Measurements from ENCODE around the gene TAGLN.
A peak's percentile ranks its signal among the peaks of the same experiment; 100 is the strongest.

The TAGLN gene

DNA sequence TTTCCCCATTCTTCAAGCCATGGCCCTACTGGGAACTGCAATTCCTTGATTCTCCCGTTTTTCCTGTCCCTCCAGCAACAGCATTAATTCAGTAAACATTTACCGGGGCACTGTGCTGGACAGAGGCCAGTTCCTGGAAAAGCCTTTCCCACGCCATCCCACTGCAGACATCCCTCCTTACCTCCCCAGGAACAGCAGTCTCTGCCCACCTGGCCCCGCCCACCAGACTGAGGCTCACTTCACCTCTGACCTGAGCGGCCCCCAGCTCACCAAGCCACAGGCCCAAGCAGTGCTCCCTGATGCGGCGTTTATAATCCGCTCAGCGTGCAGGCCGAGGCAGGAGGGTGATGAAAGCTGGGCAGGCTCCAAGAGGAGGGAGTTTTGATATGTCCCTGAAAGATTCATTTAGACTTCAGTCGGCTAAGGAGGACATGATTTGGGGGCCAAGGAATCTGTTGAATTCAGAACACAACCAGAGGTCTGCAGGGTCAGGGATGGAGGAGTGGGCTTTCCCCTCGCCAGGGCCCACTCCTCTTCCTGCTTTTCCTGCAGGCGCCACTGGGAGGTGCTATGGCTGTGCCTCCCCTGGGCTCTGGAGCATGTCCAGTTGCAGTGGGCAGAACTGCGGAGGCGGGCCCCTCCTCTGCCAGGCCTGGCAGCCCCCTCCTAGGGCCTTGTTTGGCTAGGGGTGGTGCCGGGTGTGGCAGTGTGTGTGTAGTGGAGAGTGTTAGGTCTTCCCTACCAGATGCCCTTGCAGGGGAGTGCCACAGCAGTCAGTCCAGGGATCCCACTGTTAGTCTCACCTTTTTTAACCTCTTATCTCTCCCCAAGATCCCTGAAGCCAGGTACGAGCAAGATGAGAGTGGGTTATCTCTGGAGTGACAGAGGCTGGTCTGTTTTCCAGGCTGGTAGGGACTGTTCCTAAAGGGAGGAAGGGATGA is 1.4 kb upstream of the TAGLN start:
- no peak for TF ChIP-seq EZH2 (IDR thresholded peaks at IDR 0.05; ENCODE audit: borderline replicate concordance, low read depth, low read length, severe bottlenecking)
- TF ChIP-seq, protein P1, sequence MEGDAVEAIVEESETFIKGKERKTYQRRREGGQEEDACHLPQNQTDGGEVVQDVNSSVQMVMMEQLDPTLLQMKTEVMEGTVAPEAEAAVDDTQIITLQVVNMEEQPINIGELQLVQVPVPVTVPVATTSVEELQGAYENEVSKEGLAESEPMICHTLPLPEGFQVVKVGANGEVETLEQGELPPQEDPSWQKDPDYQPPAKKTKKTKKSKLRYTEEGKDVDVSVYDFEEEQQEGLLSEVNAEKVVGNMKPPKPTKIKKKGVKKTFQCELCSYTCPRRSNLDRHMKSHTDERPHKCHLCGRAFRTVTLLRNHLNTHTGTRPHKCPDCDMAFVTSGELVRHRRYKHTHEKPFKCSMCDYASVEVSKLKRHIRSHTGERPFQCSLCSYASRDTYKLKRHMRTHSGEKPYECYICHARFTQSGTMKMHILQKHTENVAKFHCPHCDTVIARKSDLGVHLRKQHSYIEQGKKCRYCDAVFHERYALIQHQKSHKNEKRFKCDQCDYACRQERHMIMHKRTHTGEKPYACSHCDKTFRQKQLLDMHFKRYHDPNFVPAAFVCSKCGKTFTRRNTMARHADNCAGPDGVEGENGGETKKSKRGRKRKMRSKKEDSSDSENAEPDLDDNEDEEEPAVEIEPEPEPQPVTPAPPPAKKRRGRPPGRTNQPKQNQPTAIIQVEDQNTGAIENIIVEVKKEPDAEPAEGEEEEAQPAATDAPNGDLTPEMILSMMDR (IDR thresholded peaks at IDR 0.05; ENCODE audit: borderline replicate concordance, extremely low read depth, low read length, poor library complexity, severe bottlenecking): peak; percentile 54
- ATAC-seq (ENCODE audit: insufficient read depth, low read depth) (no peak), DNase-seq (no peak)
- Histone ChIP-seq H3K4me1 (ENCODE audit: insufficient read depth, low read length) (no peaks in the 10 kb centered on the region), H3K27me3 (ENCODE audit: insufficient read depth, low read length, poor library complexity) (no peaks in the 10 kb centered on the region), H3K79me2 (ENCODE audit: insufficient read depth, low read length) (no peaks in the 10 kb centered on the region), H3K9me3 (ENCODE audit: insufficient read depth, low read length, severe bottlenecking) (no peaks in the 10 kb centered on the region), H2AFZ (ENCODE audit: low read depth, low read length) (no peak overlapping the region), H3K36me3 (ENCODE audit: insufficient read depth, low read length) (0 out of 2 replicates have a peak, but pooled peaks cover 3% of the 10 kb centered on the region), H3K27ac (ENCODE audit: low read length) (no peak overlapping the region), H4K20me1 (ENCODE audit: insufficient read depth, low read length) (no peaks in the 10 kb centered on the region), H3K4me2 (ENCODE audit: insufficient read depth, low read length) (no peak overlapping the region), H3K4me3 (ENCODE audit: low read depth in 1 of 2, low read length in 2 of 2) (no peak overlapping the region), H3K9ac (ENCODE audit: low read depth, low read length) (no peak overlapping the region)

DNA sequence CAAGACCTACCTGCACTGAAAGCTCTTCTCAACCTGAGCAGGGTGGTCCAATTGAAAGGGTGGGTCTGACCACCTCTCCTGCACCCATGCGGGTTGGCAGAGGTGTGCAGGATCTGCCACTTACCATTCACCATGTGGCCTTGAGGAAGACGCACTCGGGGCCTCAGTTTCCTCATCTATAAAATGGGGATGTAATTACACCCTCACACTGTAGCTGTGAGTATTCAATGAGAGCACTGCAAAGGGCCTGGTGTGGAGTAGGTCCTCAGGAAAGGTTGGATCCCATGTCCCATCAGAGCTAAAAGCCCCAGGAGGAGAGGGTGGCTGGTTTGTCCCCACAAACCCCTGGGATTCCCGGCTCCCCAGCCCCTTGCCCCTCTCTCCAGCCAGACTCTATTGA is 557 bp upstream of the TAGLN start:
- Histone ChIP-seq H3K4me2 (ENCODE audit: insufficient read depth, low read length) (no peak overlapping the region), H3K4me1 (ENCODE audit: insufficient read depth, low read length) (no peaks in the 10 kb centered on the region), H3K9ac (ENCODE audit: low read depth, low read length) (no peak overlapping the region), H3K36me3 (ENCODE audit: insufficient read depth, low read length) (no peaks in the 10 kb centered on the region), H3K9me3 (ENCODE audit: insufficient read depth, low read length, severe bottlenecking) (no peaks in the 10 kb centered on the region), H2AFZ (ENCODE audit: low read depth, low read length) (no peak overlapping the region), H3K27ac (ENCODE audit: low read length) (no peak overlapping the region), H3K4me3 (ENCODE audit: low read depth in 1 of 2, low read length in 2 of 2) (no peak overlapping the region), H3K79me2 (ENCODE audit: insufficient read depth, low read length) (no peaks in the 10 kb centered on the region), H4K20me1 (ENCODE audit: insufficient read depth, low read length) (no peaks in the 10 kb centered on the region), H3K27me3 (ENCODE audit: insufficient read depth, low read length, poor library complexity) (no peaks in the 10 kb centered on the region)
- no peak for TF ChIP-seq EZH2 (IDR thresholded peaks at IDR 0.05; ENCODE audit: borderline replicate concordance, low read depth, low read length, severe bottlenecking)
- no peak for ATAC-seq (ENCODE audit: insufficient read depth, low read depth)
- DNase-seq: no peak

DNA sequence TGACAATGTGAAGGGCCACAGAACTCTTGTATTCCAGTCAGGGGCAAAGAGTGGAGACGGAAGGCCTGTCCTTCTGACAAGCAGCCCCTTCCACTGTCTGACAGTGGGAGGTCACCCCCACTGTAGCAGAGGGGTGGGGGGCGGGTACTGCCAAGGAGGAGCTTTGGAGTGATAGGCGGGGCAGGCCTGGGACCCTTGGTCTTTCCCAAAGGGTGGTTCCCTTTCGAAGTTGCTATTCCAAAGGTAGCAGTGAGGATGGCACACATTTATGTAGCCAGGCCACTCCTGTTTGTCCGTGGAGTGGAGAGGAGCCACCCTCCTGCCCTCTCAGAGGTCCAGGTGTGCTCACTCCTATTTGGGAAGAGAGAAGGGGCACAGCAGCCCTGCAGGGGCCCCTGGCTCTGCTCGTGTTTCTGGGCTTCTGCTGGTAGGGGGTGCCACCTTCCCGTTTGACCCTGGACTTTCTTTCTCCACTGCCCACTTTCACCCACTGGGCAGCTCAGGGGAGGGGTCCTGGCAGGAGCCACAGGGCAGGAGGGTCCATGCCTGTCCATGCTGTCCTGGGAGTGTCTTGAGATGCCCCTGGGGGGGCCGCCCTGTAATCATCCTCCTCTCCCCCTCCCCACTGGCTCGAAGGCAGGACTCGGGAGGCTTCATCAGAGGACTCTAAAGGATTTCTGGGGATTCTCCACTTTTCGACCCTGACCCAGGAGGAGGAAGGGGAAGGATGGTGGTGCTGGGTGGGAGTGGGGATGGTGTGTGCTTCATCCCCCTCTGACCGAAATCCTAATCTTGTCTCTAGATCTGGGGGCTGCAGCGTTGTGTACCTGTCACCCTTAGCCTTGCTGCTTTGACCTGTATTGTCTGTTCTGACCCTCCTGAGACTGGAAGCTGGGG is 994 bp downstream of the TAGLN start:
- ATAC-seq (ENCODE audit: insufficient read depth, low read depth) (no peak), DNase-seq (no peak)
- H2AFZ ChIP-seq (ENCODE audit: low read depth, low read length): no peak overlapping the region
- H4K20me1 ChIP-seq (ENCODE audit: insufficient read depth, low read length): no peaks in the 10 kb centered on the region
- H3K27me3 ChIP-seq (ENCODE audit: insufficient read depth, low read length, poor library complexity): no peaks in the 10 kb centered on the region
- H3K4me3 ChIP-seq (ENCODE audit: low read depth in 1 of 2, low read length in 2 of 2): no peak overlapping the region
- no peak overlapping the region for H3K4me2 ChIP-seq (ENCODE audit: insufficient read depth, low read length)
- no peaks in the 10 kb centered on the region for H3K79me2 ChIP-seq (ENCODE audit: insufficient read depth, low read length)
- peaks cover 5% of the 10 kb centered on the region for H3K36me3 ChIP-seq (ENCODE audit: insufficient read depth, low read length)
- TF ChIP-seq EZH2 (IDR thresholded peaks at IDR 0.05; ENCODE audit: borderline replicate concordance, low read depth, low read length, severe bottlenecking): no peak
- TF ChIP-seq, protein P1 (IDR thresholded peaks at IDR 0.05; ENCODE audit: borderline replicate concordance, extremely low read depth, low read length, poor library complexity, severe bottlenecking): no peak
- no peak overlapping the region for H3K9ac ChIP-seq (ENCODE audit: low read depth, low read length)
- H3K9me3 ChIP-seq (ENCODE audit: insufficient read depth, low read length, severe bottlenecking): no peaks in the 10 kb centered on the region
- no peaks in the 10 kb centered on the region for H3K4me1 ChIP-seq (ENCODE audit: insufficient read depth, low read length)
- no peak overlapping the region for H3K27ac ChIP-seq (ENCODE audit: low read length)
